ENCODE data around the gene SFI1. TPM values are rescaled to one million over a fixed set of nuclear protein-coding genes. Genes with fewer than 3 reads are reported as not detected.

SFI1 gene
- total and polyA plus RNA-seq, 2 of the 8 experiments (the other 6 are each of a cell fraction or from before 2014, with no cell fraction given) = 10.4 to 30.1 TPM

DNA sequence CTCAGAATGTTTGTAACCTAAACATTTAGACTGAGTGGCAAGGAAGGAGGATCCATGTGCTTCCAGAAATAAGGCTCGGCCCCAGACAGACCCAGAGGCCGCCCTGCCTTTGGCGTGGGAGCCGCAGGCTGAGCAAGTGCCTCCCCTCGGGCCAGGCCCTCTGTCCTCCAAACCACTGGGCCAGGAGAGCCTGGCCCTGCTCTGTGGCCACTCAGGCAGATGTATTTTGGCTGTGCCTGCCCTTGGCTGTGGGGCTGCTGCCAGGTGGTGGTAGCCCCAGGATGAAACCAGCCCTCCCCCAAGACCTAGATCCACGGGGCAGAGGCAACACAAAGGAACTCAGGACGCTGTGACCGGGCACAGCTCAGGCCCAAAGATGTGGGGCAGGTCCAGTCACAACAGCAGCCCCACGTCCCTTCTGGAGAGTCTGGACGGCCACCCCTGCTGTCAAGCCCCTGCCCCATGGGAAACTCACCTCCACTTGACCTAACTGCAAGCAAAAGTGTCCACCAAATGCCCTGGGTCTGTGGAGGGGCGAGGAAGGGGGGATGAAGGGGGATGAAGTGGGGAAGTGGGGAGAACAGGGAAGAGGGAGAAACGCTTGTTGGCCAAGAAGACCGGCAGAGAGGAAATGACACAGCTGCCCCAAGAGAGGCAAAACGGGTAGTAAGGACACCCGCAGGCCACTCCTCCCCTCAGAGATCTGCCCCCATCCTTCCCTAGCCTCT, 141.7 kb downstream of the SFI1 start:
- Histone ChIP-seq H4K20me1 (replicated peaks in 1 of 2; ENCODE audit: control insufficient read depth in 1 of 2, insufficient read depth in 2 of 2, low read length in 2 of 2) (peaks cover 6 to 13% of the 10 kb centered on the region in 2 experiments), H3K79me2 (ENCODE audit: control insufficient read depth in 1 of 2, insufficient read depth in 2 of 2, low read length in 2 of 2) (peaks cover 2 to 44% of the 10 kb centered on the region in 2 experiments; a peak in 3 of 4 replicates), H2BK20ac (ENCODE audit: low read length) (no peak overlapping the region), H2AFZ (ENCODE audit: low read length) (no peak overlapping the region), H3K4me2 (ENCODE audit: insufficient read depth in 1 of 2, low read depth in 2 of 2, low read length in 2 of 2) (no peak overlapping the region), H3K14ac (ENCODE audit: insufficient read length) (no peak overlapping the region), H3K79me1 (ENCODE audit: low read depth, low read length) (peaks cover 6% of the 10 kb centered on the region; the same call in 1 of the 2 replicates), H3K18ac (ENCODE audit: extremely low read depth, low read length) (no peak overlapping the region), H3K56ac (replicated peaks; ENCODE audit: insufficient read length, low read depth, low read length) (no peak overlapping the region), H3K27me3 (replicated peaks in 1 of 4; ENCODE audit: control insufficient read depth in 3 of 4, extremely low read depth in 1 of 4, insufficient read depth in 3 of 4, low read length in 3 of 4) (no peaks in the 10 kb centered on the region), H3K23me2 (ENCODE audit: low read depth, low read length) (no peaks in the 10 kb centered on the region), H2BK5ac (ENCODE audit: low read depth, low read length) (no peak overlapping the region; the same call in 1 of the 2 replicates), H3K36me3 (ENCODE audit: control insufficient read depth in 2 of 4, insufficient read depth in 4 of 4, low read length in 3 of 4) (peaks cover 0 to 5% (median 2%) of the 10 kb centered on the region in 4 experiments; a peak in 4 of 8 replicates), H3K4ac (replicated peaks; ENCODE audit: insufficient read length, low read depth, low read length) (no peak overlapping the region), H3K23ac (ENCODE audit: insufficient read length) (no peak overlapping the region), H4K5ac (ENCODE audit: insufficient read length, low read depth, low read length) (no peak overlapping the region), H3K27ac (ENCODE audit: low read depth, low read length) (no peak overlapping the region), H2BK120ac (replicated peaks; ENCODE audit: low read depth, low read length) (no peak overlapping the region), H2BK15ac (ENCODE audit: low read length) (no peak overlapping the region), H3K9me3 (ENCODE audit: insufficient read depth in 2 of 2, low read depth in 1 of 2, low read length in 1 of 2) (no peaks in the 10 kb centered on the region), H3K4me3 (ENCODE audit: extremely low read depth in 1 of 4, insufficient read depth in 2 of 4, low read depth in 3 of 4, low read length in 4 of 4) (no peak overlapping the region), H2AK5ac (ENCODE audit: low read depth, low read length) (no peak overlapping the region), H3K9ac (replicated peaks in 1 of 4; ENCODE audit: extremely low read depth in 1 of 4, low read depth in 3 of 4, low read length in 3 of 4) (no peak overlapping the region), H3K4me1 (replicated peaks in 1 of 4; ENCODE audit: control insufficient read depth in 3 of 4, insufficient read depth in 4 of 4, low read length in 3 of 4) (peaks cover 0 to 2% (median 0%) of the 10 kb centered on the region in 4 experiments; a peak in 1 of 7 replicates), H2BK12ac (ENCODE audit: low read depth, low read length) (no peak overlapping the region), H4K91ac (replicated peaks; ENCODE audit: insufficient read length, low read length) (no peak overlapping the region), H4K8ac (ENCODE audit: extremely low read depth, insufficient read depth, low read length) (no peak overlapping the region)
- FAIRE-seq (no peak), DNase-seq (ENCODE audit: low read depth in 1 of 2, low spot score in 2 of 2) (no peak)
- ChIA-PET CTCF (ENCODE audit: partially characterized antibody) (interaction anchor here (0.8 to 9.3 kb wide), 5 partner anchors 8 to 186 kb away, joined by 3 to 105 read pairs (median 4); no protein-coding TSS in a partner anchor), POLR2A (ENCODE audit: partially characterized antibody) (interaction anchor here (0.9 to 1.5 kb wide), 3 partner anchors 21 to 291 kb away, joined by 3 to 6 read pairs (median 4); partner anchors contain the start of genes PATZ1 and PISD)
- WGBS, 2 experiments (ENCODE audit: extremely low coverage in 1 of 2, insufficient coverage in 1 of 2, insufficient read length in 1 of 2, insufficient replicate concordance in 2 of 2, low coverage in 1 of 2, low lambda C conversion rate in 2 of 2, missing lambda C conversion rate in 1 of 2) = 89% methylated on average over 11 of the region's 15 CpGs; no CpG with 5 or more reads in 1 of the 2 experiments
- TF ChIP-seq RAD21 (IDR thresholded peaks at IDR 0.05 in 1 of 2, conservative IDR thresholded peaks at IDR 0.05 in 1 of 2; ENCODE audit: low read depth in 2 of 2, low read length in 2 of 2) = no peak
- no peak for TF ChIP-seq SRF (IDR thresholded peaks at IDR 0.05; ENCODE audit: low read depth, low read length)
- no peak for TF ChIP-seq CREB1 (IDR thresholded peaks at IDR 0.05)
- no peak for TF ChIP-seq SUZ12 (IDR thresholded peaks at IDR 0.05; ENCODE audit: low read length)
- TF ChIP-seq, protein P1, sequence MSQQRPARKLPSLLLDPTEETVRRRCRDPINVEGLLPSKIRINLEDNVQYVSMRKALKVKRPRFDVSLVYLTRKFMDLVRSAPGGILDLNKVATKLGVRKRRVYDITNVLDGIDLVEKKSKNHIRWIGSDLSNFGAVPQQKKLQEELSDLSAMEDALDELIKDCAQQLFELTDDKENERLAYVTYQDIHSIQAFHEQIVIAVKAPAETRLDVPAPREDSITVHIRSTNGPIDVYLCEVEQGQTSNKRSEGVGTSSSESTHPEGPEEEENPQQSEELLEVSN (IDR thresholded peaks at IDR 0.05) = no peak
- no peak for TF ChIP-seq NANOG (IDR thresholded peaks at IDR 0.05; ENCODE audit: insufficient read depth, low read depth, low read length, poor library complexity, severe bottlenecking)
- no peak for TF ChIP-seq TAF1 (IDR thresholded peaks at IDR 0.05; ENCODE audit: low read depth, low read length)
- TF ChIP-seq YY1 (IDR thresholded peaks at IDR 0.05; ENCODE audit: low read depth, low read length) = no peak
- TF ChIP-seq SIX5 (IDR thresholded peaks at IDR 0.05; ENCODE audit: low read depth, low read length) = no peak
- no peak for TF ChIP-seq EP300 (IDR thresholded peaks at IDR 0.05; ENCODE audit: borderline replicate concordance in 1 of 2, low read depth in 2 of 2, low read length in 2 of 2)
- TF ChIP-seq EZH2 (IDR thresholded peaks at IDR 0.05; ENCODE audit: low read depth, low read length, severe bottlenecking) = no peak
